Mammary epithelial cell (primary cell): Measurements from ENCODE around the gene M1AP.

Experiments used
- EZH2 ChIP-seq: IDR thresholded peaks from 2 replicates; pipeline ENCODE4 v1.6.1; 2012; ENCODE audit warnings: low read length, inconsistent platforms, borderline replicate concordance
- TF ChIP-seq, protein P1 (sequence below), 2 donors: IDR thresholded peaks in 1 of 2; conservative IDR thresholded peaks in 1 of 2; 2 replicates each; pipeline ENCODE4 v1.5.1; 2011 to 2012; ENCODE audit warnings: inconsistent platforms in 2 of 2, low read length in 2 of 2, mild to moderate bottlenecking in 2 of 2, control low read depth in 1 of 2, low read depth in 1 of 2; ENCODE audit not compliant: insufficient read depth in 1 of 2; ENCODE audit errors: extremely low read depth in 1 of 2

DNA sequence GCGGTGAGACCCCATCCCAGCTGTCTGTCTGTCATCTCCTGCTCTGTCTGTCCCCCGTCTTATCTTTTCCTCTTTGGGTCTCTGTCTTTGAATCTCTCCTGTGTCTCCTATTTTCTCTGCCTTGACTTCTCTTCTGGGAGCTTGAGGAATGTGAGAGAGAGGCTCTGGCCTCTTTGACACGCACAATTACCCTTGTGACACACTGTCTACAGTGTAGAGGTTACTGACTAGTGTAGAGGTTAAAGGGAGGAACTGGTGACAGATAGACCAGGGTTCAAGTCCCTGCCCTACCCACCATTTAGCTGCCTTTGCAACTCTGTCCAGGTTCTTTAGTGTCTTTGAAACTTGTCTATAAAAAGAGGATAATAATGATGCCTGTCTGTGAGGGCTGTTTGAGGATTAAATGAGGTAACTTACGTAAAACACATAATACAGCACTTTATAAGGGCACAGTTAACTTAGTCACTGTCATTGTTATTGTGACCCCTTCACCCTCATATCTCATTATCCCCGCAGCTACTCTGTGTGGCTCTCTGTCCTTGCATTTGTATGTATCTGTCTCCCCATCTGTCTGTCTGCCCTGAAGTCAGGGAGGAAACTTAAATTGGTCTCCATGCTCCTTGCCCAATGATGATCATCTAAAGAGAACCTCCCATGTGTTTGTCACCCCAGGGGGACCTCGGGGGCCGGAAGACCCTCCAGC is 25.8 kb upstream of the M1AP start:
- TF ChIP-seq, protein P1, sequence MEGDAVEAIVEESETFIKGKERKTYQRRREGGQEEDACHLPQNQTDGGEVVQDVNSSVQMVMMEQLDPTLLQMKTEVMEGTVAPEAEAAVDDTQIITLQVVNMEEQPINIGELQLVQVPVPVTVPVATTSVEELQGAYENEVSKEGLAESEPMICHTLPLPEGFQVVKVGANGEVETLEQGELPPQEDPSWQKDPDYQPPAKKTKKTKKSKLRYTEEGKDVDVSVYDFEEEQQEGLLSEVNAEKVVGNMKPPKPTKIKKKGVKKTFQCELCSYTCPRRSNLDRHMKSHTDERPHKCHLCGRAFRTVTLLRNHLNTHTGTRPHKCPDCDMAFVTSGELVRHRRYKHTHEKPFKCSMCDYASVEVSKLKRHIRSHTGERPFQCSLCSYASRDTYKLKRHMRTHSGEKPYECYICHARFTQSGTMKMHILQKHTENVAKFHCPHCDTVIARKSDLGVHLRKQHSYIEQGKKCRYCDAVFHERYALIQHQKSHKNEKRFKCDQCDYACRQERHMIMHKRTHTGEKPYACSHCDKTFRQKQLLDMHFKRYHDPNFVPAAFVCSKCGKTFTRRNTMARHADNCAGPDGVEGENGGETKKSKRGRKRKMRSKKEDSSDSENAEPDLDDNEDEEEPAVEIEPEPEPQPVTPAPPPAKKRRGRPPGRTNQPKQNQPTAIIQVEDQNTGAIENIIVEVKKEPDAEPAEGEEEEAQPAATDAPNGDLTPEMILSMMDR (conservative IDR thresholded peaks at IDR 0.05 in 1 of 2, IDR thresholded peaks at IDR 0.05 in 1 of 2; ENCODE audit: extremely low read depth in 1 of 2, insufficient read depth in 1 of 2, low read depth in 1 of 2, low read length in 2 of 2), result no peak
- TF ChIP-seq EZH2, result no peak
